ENCODE data around the gene ZNF585A.

Gene ZNF585A

GRCh38 chr19:37095859-37096258 is 76.6 kb downstream of the ZNF585A start:
- in situ Hi-C loops (cut with HindIII; ENCODE audit: low sequenced_read_pairs): no loop called here
